ENCODE measurements around the gene CD274. TPM values are rescaled to one million over a fixed set of nuclear protein-coding genes. Genes with fewer than 3 reads are reported as not detected.
A peak's percentile ranks its signal among the peaks of the same experiment; 100 is the strongest.

Gene CD274
- polyA plus RNA-seq, 1 experiment: 16.6 TPM

DNA sequence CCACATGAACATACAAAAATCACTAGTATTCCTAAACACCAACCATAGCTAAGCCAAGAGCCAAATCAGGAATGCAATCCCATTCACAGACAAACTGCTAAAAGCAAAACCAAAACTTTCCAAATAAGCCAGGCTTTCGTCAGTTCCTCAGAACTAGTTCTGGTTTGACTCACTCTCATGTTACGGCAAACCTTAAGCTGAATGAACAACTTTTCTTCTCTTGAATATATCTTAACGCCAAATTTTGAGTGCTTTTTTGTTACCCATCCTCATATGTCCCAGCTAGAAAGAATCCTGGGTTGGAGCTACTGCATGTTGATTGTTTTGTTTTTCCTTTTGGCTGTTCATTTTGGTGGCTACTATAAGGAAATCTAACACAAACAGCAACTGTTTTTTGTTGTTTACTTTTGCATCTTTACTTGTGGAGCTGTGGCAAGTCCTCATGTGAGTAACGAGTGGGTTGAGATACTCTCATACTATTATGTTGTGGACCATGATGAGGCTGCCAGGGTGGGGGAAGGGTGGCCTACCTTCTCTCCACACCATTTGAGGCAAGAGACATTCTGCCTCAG lies 60.1 kb downstream of the CD274 start, which contains the start of gene PDCD1LG2:
Gene PDCD1LG2 (plus strand): TSS at position 172 of the 572 bp plus-strand sequence. CDS start 12,016 bp downstream, outside the sequence.
- peak; percentile 59 for DNase-seq (ENCODE audit: low read depth, low spot score)
- TF ChIP-seq, protein P1, sequence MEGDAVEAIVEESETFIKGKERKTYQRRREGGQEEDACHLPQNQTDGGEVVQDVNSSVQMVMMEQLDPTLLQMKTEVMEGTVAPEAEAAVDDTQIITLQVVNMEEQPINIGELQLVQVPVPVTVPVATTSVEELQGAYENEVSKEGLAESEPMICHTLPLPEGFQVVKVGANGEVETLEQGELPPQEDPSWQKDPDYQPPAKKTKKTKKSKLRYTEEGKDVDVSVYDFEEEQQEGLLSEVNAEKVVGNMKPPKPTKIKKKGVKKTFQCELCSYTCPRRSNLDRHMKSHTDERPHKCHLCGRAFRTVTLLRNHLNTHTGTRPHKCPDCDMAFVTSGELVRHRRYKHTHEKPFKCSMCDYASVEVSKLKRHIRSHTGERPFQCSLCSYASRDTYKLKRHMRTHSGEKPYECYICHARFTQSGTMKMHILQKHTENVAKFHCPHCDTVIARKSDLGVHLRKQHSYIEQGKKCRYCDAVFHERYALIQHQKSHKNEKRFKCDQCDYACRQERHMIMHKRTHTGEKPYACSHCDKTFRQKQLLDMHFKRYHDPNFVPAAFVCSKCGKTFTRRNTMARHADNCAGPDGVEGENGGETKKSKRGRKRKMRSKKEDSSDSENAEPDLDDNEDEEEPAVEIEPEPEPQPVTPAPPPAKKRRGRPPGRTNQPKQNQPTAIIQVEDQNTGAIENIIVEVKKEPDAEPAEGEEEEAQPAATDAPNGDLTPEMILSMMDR (IDR thresholded peaks at IDR 0.05; ENCODE audit: low read depth, low read length): no peak
- Histone ChIP-seq H3K9me3 (ENCODE audit: control insufficient read depth, insufficient read depth, low read length) (no peaks in the 10 kb centered on the region), H3K27ac (ENCODE audit: low read depth, low read length) (peak within 1 kb of the TSS; percentile 94), H3K4me3 (ENCODE audit: low read depth, low read length) (peak within 1 kb of the TSS; percentile 58), H3K27me3 (ENCODE audit: control insufficient read depth, insufficient read depth, low read length) (no peaks in the 10 kb centered on the region)
- POLR2A ChIA-PET: interaction anchor here (0.7 to 4.2 kb wide), 9 partner anchors 20 to 769 kb away, joined by 3 to 24 read pairs (median 8); partner anchors contain the start of genes AK3, CD274, PLGRKT and RIC1
- CTCF ChIA-PET: interaction anchor here (1.1 to 2.2 kb wide), 3 partner anchors 11 to 74 kb away, joined by 3 to 13 read pairs (median 3); partner anchors contain the start of gene CD274

DNA sequence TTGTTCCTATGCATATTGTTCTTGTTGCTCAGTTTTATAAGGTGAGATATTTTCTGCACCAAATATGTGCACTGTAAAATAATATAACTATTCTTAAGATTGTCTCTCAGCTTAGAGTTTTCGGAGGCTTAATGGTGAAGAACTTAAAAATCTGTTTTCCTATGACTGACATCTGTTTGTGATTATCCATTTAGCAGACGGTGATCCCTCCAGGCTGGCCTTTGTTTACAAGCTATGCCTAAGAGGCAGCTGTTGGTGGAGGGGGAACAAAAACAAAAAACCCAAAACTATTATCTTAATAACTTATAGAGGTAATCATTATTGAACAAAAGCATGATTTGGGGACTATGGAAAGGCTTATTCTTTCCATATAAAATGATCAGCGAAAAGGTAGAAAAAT lies 60.6 kb downstream of the CD274 start:
- peak overlapping the region; percentile 94 for H3K27ac ChIP-seq (ENCODE audit: low read depth, low read length)
- H3K27me3 ChIP-seq (ENCODE audit: control insufficient read depth, insufficient read depth, low read length): no peaks in the 10 kb centered on the region
- DNase-seq (ENCODE audit: low read depth, low spot score): no peak
- H3K9me3 ChIP-seq (ENCODE audit: control insufficient read depth, insufficient read depth, low read length): no peaks in the 10 kb centered on the region
- CTCF ChIA-PET: interaction anchor here (0.6 to 2.2 kb wide), 5 partner anchors 11 to 185 kb away, joined by 3 to 13 read pairs (median 4); partner anchors contain the start of gene CD274
- peak overlapping the region; percentile 58 for H3K4me3 ChIP-seq (ENCODE audit: low read depth, low read length)
- TF ChIP-seq, protein P1 (IDR thresholded peaks at IDR 0.05; ENCODE audit: low read depth, low read length): no peak
- POLR2A ChIA-PET: interaction anchor here (0.7 to 4.2 kb wide), 9 partner anchors 19 to 118 kb away, joined by 3 to 24 read pairs (median 8); partner anchors contain the start of genes CD274, PLGRKT and RIC1

DNA sequence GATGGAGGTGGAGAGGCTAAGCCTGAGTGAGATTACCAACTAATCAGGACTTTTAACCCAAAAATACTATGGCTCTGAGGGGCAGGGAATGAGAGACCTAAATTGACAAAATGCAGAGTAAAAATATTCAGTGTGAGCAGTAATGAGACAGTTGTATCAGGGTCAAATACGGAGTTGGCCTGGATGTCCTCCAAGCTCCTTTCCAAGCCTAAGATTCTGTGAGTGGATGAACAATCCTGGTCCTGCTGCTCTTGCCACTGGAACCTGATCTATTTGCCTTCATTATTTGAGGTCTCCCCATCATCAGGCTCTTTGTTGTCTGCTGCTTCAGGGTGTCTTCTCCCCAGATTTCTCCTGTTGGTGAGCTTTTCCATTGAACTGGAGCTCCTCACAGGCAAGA lies 61.1 kb downstream of the CD274 start:
- TF ChIP-seq, protein P1 (IDR thresholded peaks at IDR 0.05; ENCODE audit: low read depth, low read length): no peak
- DNase-seq (ENCODE audit: low read depth, low spot score): no peak
- CTCF ChIA-PET: interaction anchor here (0.6 to 2.2 kb wide), 3 partner anchors 61 to 185 kb away, joined by 4 to 13 read pairs (median 4); partner anchors contain the start of gene CD274

DNA sequence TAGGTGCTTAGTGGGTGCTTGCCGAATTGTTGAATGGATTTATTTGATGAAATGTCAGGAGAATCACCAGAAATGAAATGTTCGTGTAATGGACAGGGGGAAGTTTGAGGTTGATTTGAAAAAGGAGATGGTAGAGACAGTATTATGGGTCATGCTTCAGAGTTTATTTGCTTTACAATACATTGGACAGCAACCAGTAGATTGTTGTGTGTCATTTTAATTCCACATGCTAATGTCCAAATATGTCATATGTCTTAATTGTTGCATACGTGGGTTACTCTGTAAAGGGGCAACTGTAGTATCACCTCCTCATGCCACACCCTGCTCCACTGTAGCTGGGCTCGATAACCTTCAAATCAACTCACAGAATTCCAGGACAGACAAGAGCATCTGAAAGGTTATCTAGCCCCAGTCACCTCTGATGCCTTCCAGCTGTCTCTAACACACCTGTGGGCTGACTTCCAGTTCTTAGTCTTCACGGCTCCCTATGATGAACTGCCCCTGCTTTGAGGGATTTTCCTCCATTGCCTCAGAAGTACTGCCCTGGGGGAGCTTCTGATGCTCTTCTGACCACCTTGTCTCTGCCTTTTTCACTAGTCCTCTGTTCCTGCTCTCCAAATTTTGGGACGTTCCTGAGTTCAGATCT lies 61.7 kb downstream of the CD274 start:
- ChIA-PET POLR2A (interaction anchor here (1.0 to 4.2 kb wide), 3 partner anchors 61 to 75 kb away, joined by 3 to 24 read pairs (median 21); no protein-coding TSS in a partner anchor), CTCF (interaction anchor here (1.5 to 2.2 kb wide), 2 partner anchors 62 to 78 kb away, joined by 4 to 13 read pairs; partner anchors contain the start of gene CD274)
- TF ChIP-seq, protein P1 (IDR thresholded peaks at IDR 0.05; ENCODE audit: low read depth, low read length): no peak
- Histone ChIP-seq H3K9me3 (ENCODE audit: control insufficient read depth, insufficient read depth, low read length) (peaks cover 6% of the 10 kb centered on the region; the same call in 1 of the 2 replicates), H3K27ac (ENCODE audit: low read depth, low read length) (peak overlapping the region; percentile 94), H3K4me3 (ENCODE audit: low read depth, low read length) (peak overlapping the region; percentile 58), H3K27me3 (ENCODE audit: control insufficient read depth, insufficient read depth, low read length) (no peaks in the 10 kb centered on the region)
- DNase-seq (ENCODE audit: low read depth, low spot score): no peak

More for the DNA sequence above, 61.1 kb downstream of the CD274 start:
- POLR2A ChIA-PET: interaction anchor here (1.0 to 4.2 kb wide), 5 partner anchors 19 to 75 kb away, joined by 3 to 24 read pairs (median 9); no protein-coding TSS in a partner anchor
- H3K27ac ChIP-seq (ENCODE audit: low read depth, low read length): peak overlapping the region; percentile 94
- peaks cover 2% of the 10 kb centered on the region; the same call in 1 of the 2 replicates for H3K9me3 ChIP-seq (ENCODE audit: control insufficient read depth, insufficient read depth, low read length)
- no peaks in the 10 kb centered on the region for H3K27me3 ChIP-seq (ENCODE audit: control insufficient read depth, insufficient read depth, low read length)
- H3K4me3 ChIP-seq (ENCODE audit: low read depth, low read length): peak overlapping the region; percentile 58
